DND-41 (cell line): ENCODE results near the gene TEX2.

Experiments used
- EZH2 ChIP-seq: IDR thresholded peaks from 3 replicates; pipeline ENCODE4 v1.6.1; 2012; ENCODE audit warnings: borderline replicate concordance, low read depth, mild to moderate bottlenecking, moderate library complexity, low read length, inconsistent platforms; ENCODE audit not compliant: severe bottlenecking
- TF ChIP-seq, protein P1 (sequence below): IDR thresholded peaks from 2 replicates; pipeline ENCODE4 v1.5.1; 2012; ENCODE audit warnings: borderline replicate concordance, low read length, moderate library complexity, mild to moderate bottlenecking; ENCODE audit not compliant: poor library complexity, severe bottlenecking; ENCODE audit errors: extremely low read depth

DNA sequence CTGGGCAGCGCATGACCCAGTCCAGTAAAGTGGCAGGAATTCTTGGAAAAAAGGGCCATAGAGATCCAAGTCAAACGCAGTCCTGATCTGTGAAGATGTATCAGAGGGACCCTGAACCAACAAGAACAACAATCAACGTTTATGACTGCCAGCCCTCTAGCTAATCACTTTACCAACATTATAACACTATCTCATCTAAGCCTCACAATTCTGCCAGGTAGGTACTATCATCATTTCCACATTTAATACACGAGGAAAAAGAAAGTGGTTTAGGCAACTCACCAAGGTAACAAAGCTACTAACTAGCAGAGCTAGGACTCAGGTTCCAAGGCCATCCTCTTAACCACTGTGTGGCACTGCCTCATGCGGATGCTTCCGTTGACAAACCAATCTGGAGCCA lies 28.1 kb downstream of the TEX2 start:
- TF ChIP-seq, protein P1, sequence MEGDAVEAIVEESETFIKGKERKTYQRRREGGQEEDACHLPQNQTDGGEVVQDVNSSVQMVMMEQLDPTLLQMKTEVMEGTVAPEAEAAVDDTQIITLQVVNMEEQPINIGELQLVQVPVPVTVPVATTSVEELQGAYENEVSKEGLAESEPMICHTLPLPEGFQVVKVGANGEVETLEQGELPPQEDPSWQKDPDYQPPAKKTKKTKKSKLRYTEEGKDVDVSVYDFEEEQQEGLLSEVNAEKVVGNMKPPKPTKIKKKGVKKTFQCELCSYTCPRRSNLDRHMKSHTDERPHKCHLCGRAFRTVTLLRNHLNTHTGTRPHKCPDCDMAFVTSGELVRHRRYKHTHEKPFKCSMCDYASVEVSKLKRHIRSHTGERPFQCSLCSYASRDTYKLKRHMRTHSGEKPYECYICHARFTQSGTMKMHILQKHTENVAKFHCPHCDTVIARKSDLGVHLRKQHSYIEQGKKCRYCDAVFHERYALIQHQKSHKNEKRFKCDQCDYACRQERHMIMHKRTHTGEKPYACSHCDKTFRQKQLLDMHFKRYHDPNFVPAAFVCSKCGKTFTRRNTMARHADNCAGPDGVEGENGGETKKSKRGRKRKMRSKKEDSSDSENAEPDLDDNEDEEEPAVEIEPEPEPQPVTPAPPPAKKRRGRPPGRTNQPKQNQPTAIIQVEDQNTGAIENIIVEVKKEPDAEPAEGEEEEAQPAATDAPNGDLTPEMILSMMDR: no peak
- TF ChIP-seq EZH2: no peak
